ENCODE results near the gene NMRK2.
"Not testable (repeated sequence)": the region's sequence is repeated elsewhere in the genome, so short reads cannot be mapped to it uniquely, and the experiment has no call there.

Gene NMRK2

DNA sequence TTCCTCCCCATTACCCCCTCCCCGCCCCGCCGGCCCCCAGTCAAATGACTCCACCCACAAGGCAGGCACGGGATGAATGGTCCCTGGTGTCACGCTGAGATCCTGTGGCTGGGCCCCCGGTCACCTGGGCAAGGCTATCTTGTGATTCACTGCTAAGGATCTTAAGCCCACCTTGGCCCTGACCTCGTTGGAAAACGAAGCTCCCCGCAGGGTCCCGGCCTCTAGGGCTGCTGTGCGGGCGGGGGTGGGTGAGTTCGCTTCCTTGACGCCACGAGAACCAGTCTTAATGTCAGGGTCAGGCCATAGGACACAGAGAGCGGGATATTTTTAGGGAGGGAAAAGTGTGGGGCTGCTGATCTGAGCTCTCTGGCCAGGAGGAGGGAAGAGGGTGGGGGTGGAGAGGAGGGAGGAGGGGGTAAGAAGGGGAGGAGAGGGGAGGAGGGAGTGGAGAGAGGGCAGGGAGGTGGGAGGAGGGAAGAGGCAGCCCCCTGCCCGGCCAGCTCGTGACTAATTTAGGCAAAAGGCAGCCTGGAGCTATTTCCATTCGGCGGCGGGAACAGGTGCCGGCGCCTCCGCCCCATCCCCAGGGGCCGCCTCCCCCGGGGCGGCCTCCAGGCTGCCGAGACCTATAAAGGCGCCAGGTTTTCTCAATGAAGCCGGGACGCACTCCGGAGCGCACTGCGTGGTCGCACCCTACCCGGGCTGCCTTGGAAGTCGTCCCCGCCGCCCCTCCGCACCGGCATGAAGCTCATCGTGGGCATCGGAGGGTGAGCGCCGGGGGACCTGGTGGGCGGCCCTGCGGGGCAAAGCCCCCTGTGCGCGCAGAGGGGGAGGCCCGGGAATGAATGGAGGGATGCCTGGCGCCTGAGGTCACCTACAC is at the start of gene NMRK2:
Gene NMRK2, plus strand, starts transcription at position 139 of the 880 bp plus-strand sequence. Its CDS starts 603 bp downstream, at position 742.
- no peak for DNase-seq (ENCODE audit: low read depth in 2 of 2)

DNA sequence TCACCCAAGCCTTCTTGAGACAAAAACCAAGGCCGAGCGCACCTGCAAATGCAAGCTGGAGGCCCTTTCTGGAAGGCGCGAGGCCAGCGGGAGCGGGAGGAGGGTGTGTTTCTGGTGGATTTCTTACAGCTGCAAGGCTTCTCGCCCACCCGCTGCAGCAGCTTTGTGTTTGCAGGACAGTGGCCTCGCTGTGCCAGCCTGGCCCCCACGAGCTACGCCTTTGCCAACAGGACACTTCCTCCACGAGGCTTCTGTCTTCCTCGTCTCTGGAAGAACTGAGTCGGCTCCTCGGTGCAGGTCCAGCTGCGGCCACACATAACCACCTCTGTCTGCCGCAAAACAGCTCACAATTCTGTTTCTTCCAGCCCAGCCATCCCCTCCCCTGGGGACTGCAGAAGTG is 42.3 kb upstream of the NMRK2 start:
- no peak for DNase-seq (ENCODE audit: low read depth in 2 of 2)

GRCh38 chr19:3893509-3894179 is 39.2 kb upstream of the NMRK2 start:
- DNase-seq (ENCODE audit: low read depth in 2 of 2) = no peak

- DNase-seq (ENCODE audit: low read depth in 2 of 2) = not testable (repeated sequence)
Measured at GRCh38 chr19:3894959-3895358, 37.9 kb upstream of the NMRK2 start.

- no peak for DNase-seq (ENCODE audit: low read depth in 2 of 2)
Measured at GRCh38 chr19:3895788-3896187, 37.1 kb upstream of the NMRK2 start.

- DNase-seq (ENCODE audit: low read depth in 2 of 2) = no peak
Measured at GRCh38 chr19:3897936-3898335, 34.9 kb upstream of the NMRK2 start.

- no peak for DNase-seq (ENCODE audit: low read depth in 2 of 2)
Measured at GRCh38 chr19:3898426-3898825, 34.4 kb upstream of the NMRK2 start.

DNA sequence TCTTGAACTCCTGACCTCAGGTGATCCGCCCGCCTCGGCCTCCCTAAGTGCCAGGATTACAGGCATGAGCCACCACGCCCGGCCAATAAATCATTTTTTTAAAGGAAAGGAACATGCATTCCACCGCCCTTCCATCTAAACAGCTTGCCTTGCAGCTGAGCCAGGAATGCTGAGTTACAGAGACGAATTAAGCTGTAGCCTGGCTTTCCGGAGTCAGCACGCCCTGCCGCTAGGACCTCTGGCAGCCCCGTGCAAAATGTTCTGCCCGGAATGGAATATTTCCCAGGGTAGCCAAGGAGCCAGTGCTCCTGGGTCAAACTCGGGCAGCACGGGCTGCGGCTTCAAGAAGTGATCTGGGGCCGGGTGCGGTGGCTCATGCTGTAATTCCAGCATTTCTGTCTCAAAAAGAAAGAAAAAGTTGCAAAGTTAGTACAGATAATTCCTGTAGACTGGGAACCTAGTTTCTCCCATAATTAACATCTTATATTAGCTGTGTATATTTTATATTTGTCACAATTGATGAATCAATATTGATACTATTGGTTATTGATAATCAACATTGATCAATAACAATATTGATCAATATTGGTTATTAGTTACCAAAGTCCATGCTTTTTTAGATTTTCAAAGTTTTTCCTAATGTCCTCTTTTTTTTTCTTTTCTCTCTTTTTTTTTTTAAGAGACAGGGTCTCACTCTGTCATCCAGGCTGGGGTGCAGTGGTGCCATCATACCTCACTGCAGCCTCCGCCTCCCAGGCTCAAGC is 33.2 kb upstream of the NMRK2 start:
- no peak for DNase-seq (ENCODE audit: low read depth in 2 of 2)

DNA sequence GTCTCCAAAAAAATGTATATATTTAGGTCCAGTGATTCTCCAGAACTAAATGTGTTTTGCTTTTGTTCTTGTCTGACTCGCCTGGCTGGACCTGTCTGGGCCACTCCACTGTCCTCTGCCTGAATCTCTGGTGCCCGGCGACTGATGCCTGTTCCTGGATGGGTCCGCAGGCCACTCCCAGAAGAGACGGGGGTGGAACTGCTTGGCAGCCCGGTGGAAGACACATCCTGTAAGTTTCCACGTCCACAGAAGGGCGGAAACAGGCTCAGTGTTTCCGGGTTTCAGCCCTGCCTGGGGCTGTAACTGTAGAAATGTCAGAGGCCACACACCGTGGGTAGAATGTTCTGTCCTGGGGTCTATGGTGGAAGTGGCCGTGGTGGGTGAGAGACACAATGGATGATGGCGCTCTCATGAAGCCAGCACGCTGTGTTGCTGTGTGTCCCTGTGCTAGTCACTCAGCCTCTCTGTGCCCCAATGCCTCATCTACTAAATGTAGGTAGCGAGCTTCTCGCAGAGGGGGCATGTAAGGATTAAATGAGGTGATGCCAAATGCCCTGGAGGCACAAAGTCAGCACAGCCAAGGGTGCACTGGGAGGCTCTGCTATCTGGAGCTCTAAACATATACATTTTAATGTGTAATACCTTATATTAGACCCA is 30.4 kb upstream of the NMRK2 start:
- no peak for DNase-seq (ENCODE audit: low read depth in 2 of 2)

DNA sequence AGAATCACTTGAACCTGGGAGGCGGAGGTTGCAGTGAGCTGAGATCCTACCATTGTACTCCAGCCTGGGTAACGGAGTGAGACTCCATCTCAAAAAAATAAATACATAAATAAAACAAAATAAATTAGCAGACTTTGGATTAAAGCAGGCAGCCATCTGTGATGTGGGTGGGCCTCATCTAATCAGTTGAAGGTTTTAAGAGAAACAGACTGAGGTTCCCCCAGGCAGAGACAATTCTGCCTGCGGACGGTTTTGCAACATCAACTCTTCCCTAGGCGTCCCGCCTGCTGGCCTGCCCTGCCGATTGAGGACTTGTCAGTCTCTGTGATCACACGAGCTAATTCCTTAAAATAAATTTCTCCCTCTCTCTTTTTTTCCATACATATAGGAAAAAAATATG is 28.6 kb upstream of the NMRK2 start:
- no peak for DNase-seq (ENCODE audit: low read depth in 2 of 2)

DNA sequence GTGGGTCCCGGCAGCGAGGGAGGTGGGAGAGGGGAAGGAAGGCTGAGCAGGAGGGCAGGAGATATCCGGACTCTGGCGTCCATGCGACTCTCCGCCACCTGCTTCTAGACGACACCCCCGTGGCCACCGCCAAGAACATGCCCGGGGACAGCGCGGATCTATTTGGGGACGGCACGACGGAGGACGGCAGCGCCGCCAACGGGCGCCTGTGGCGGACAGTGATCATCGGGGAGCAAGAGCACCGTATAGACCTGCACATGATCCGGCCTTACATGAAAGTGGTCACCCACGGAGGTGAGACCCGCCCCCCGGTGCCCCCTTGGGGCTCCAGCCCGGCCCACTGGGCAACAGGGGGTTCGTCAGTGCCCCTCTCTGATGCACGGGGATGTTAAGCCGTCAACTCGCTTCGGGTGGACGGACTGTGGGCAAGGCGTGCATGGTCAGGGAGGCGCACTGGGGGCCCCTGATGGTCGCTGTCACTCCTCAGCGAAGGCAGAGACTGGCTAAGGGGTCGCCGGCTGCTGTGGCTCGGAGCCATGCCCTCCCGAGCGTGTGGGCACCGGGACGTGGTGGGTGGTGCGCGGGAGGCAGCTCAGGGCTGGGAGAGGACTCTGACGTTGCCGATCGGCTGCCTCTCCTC is 25.1 kb upstream of the NMRK2 start:
- DNase-seq (ENCODE audit: low read depth in 2 of 2) = no peak

DNA sequence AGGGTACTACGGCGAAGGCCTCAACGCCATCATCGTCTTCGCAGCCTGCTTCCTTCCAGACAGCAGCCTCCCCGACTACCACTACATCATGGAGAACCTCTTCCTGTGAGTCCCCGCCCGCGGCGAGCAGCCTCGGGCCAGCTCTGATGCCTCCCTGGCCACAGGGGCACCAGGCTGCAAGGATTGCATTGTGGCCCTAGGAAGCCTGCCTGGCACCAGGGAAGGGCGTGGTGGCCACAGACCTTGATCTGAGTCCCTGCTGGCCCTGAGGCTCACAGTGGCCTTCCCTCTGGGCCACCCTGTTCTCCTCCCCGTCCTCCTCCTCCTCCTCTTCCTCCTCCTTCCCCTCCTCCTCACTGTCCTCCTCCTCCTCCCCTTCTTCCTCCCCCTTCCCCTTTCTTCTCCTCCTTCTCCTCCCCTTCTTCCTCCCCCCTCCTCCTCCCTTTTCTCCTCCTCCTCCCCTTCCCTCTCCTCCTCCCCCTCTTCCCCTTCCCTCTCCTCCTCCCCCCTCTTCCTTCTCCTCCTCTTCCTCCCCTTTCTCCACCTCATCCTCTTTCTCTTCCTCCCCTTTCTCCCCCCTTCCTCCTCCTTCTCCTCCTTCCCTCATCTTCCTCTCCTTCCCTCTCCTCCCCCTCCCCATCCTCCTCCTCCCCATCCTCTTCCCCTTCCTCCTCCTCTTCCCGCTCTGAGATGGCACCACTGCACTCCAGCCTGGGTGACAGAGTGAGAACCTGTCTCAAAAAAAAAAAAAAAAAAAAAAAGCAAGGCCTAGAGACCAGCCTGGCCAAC is 24.4 kb upstream of the NMRK2 start:
- no peak for DNase-seq (ENCODE audit: low read depth in 2 of 2)

GRCh38 chr19:3910105-3910504 is 22.8 kb upstream of the NMRK2 start:
- no peak for DNase-seq (ENCODE audit: low read depth in 2 of 2)

GRCh38 chr19:3914199-3914598 is 18.7 kb upstream of the NMRK2 start:
- no peak for DNase-seq (ENCODE audit: low read depth in 2 of 2)

DNA sequence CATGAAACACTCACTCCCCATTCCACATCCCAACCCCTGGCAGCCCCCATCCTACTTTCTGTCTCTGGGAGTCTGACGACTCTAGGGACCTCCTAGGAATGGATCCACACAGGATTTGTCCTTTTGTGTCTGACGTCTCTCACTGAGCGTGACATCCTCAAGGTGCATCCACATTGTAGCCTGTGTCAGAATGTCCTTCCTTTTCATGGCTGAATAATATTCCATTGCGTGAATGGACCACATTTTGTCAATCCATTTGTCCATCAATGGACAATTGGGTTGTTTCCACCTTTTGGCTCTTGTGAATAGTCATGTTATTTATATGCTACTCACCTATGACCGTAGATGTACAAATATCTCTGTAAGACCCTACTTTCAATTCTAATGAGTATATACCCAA is 16.8 kb upstream of the NMRK2 start:
- no peak for DNase-seq (ENCODE audit: low read depth in 2 of 2)

DNA sequence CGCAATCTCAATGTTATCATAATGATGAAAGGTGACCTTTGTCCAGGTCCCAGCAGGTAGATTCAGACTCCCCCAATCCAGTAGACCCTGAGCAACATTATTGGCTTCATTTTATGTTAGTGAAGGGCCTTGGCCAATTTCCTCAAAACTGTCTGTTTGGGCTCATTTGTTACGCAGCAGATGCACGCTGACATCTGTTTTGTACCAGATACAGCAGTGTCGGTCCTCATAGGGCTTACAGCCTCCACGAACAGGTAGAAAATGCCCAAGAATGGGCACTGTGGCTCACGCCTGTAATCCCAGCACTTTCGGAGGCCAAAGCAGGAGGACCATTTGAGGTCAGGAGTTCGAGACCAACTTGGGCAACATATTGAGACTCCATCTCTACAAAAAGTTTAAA is 13.1 kb upstream of the NMRK2 start:
- DNase-seq (ENCODE audit: low read depth in 2 of 2) = no peak

DNA sequence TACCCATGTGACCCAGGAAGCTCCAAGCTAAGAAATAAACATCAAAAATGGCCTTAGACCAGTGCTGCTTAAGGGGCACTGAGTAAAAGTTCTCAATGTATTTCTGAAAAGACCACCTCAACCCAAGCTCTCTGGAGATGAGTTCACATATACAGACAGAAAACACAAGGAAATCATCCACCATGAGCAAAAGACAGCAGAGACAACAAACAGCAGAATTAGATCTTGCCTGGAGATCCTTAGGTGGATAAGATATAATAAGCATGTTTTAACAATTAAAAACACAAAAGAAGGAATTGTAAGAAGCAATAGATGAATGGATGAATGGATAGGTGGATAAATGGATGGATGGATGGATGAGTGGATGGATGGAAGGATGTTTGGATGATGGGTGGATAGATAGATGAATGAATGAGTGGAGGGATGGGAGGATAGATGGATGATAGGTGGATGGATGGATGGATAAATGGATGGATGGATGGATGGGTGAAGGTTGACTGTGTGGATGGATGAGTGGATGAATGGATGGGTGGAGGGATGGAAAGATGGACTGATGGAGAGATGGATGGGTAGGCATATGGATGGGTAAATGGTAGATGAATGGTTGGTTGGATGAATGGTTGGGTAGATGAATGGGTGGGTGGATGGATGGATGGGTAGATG is 9.6 kb upstream of the NMRK2 start:
- DNase-seq (ENCODE audit: low read depth in 2 of 2) = no peak

- no peak for DNase-seq (ENCODE audit: low read depth in 2 of 2)
Measured at GRCh38 chr19:3923912-3924311, 9.0 kb upstream of the NMRK2 start.

- DNase-seq (ENCODE audit: low read depth in 2 of 2) = no peak
Measured at GRCh38 chr19:3931041-3931440, 1.8 kb upstream of the NMRK2 start.
